Right lobe of liver (tissue), 6 donors: ENCODE data around the gene HK1. TPM values are rescaled to one million over a fixed set of nuclear protein-coding genes. Genes with fewer than 3 reads are reported as not detected.
"Not testable (repeated sequence)": the region's sequence is repeated elsewhere in the genome, so short reads cannot be mapped to it uniquely, and the experiment has no call there.

Experiments used
- ATAC-seq, 4 donors: fragments of 200-7000 bp; cut with Tn5 transposase; one replicate each; pipeline ENCODE4 v1.9.1; 2020; ENCODE audit warnings: mild to moderate bottlenecking in 4 of 4, moderate library complexity in 4 of 4
- DNase-seq, 3 donors: peaks; one replicate each; pipeline ENCODE4 v3.0.0-alpha.2; 2020
- H3K27ac ChIP-seq, 3 donors: fragments of 200-600 bp; one replicate each; pipeline ENCODE4 v1.8.0; 2022
- H3K27me3 ChIP-seq, 2 donors: fragments of 200-600 bp; one replicate each; pipeline ENCODE4 v1.8.0; 2022
- H3K36me3 ChIP-seq, 4 donors: fragments of 200-600 bp; sonication (generic) in 1 of 4; one replicate each; pipeline versions ENCODE4 v1.5.1 to v1.8.0; 2017 to 2022; ENCODE audit warnings: control low read depth in 1 of 4
- H3K4me1 ChIP-seq, 4 donors: fragments of 200-600 bp; sonication (generic) in 1 of 4; one replicate each; pipeline versions ENCODE4 v1.5.1 to v1.8.0; 2017 to 2022; ENCODE audit warnings: control low read depth in 1 of 4
- H3K4me3 ChIP-seq, 3 donors: fragments of 200-600 bp; one replicate each; pipeline ENCODE4 v1.8.0; 2022
- H3K9me3 ChIP-seq, 4 donors: fragments of 200-600 bp; sonication (generic) in 1 of 4; one replicate each; pipeline versions ENCODE4 v1.5.1 to v1.8.0; 2017 to 2022; ENCODE audit warnings: control low read depth in 1 of 4
- POLR2A ChIP-seq: fragments of 450-650 bp; IDR thresholded peaks from one replicate; pipeline ENCODE4 v1.6.1; 2017; ENCODE audit warnings: antibody characterized with exemption, mild to moderate bottlenecking
- WGBS: methylation state at CpG from one replicate; pipeline ENCODE4 v1.1.6; 2018; ENCODE audit warnings: low coverage, low lambda C conversion rate; ENCODE audit not compliant: insufficient coverage; ENCODE audit errors: missing lambda C conversion rate; 5-methylcytosine and 5-hydroxymethylcytosine counted together
- intact Hi-C, 2 donors: fragments of 100-400 bp; cut with DNase I; formaldehyde crosslinking; loops; one replicate each; pipeline versions ENCODE4 v1.11.2 to v1.14.1; 2022
- total RNA-seq, 6 experiments: library from RNA; depleted of rRNA in 2 of 6; stranded (reverse); fragments of >200 nt in 2 of 6; fragmentation: NEBNext Ultra II Directional in 3 of 6; extraction: Animal tissue kit (Norgen Biotek cat#: 25700) in 3 of 6; gene quantifications; one replicate each; pipeline versions ENCODE4 v1.1.0 to v1.2.4, GENCODE V29; 2016 to 2023
- TF ChIP-seq, protein P1 (sequence below), 4 donors: fragments of 200-600 bp in 3 of 4; fragments of 450-650 bp in 1 of 4; IDR thresholded peaks; one replicate each; pipeline versions ENCODE4 v1.5.1 to v1.8.0; 2016 to 2022; ENCODE audit warnings: antibody characterized with exemption in 4 of 4, mild to moderate bottlenecking in 2 of 4
- donor health status: DM: no; HTN: yes; CAD: no.
- donor health status: DM: no; HTN: no; CAD: no.
- donor health status: DM: no; HTN: no; CAD: no.
- donor health status: DM: no; HTN: yes; CAD: no.
- donor health status: DM: no; HTN: yes; CAD: no.

Gene HK1
- total RNA-seq, 6 experiments from 2014 or later: 4.2 to 28.0 (median 7.2) TPM

DNA sequence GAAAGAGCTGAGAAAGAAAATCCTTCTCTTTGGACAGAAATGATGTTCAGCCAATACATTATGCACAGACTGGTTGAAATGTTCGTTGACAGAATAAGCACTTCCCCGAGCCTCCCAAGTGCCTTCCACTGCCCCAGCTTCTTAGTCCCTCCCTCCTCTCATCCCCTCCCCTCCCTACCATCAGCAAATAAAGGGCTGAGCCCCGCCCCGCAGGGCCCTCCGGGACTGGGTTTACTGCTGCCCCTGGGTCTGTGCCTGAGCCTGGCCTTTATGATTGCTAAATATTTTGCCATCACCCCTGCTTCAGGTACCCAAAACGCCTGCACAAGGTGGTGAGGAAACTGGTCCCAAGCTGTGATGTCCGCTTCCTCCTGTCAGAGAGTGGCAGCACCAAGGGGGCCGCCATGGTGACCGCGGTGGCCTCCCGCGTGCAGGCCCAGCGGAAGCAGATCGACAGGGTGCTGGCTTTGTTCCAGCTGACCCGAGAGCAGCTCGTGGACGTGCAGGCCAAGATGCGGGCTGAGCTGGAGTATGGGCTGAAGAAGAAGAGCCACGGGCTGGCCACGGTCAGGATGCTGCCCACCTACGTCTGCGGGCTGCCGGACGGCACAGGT, 30.1 kb upstream of the HK1 start:
- no peaks in the 10 kb centered on the region for H3K9me3 ChIP-seq
- TF ChIP-seq POLR2A: no peak
- TF ChIP-seq, protein P1, sequence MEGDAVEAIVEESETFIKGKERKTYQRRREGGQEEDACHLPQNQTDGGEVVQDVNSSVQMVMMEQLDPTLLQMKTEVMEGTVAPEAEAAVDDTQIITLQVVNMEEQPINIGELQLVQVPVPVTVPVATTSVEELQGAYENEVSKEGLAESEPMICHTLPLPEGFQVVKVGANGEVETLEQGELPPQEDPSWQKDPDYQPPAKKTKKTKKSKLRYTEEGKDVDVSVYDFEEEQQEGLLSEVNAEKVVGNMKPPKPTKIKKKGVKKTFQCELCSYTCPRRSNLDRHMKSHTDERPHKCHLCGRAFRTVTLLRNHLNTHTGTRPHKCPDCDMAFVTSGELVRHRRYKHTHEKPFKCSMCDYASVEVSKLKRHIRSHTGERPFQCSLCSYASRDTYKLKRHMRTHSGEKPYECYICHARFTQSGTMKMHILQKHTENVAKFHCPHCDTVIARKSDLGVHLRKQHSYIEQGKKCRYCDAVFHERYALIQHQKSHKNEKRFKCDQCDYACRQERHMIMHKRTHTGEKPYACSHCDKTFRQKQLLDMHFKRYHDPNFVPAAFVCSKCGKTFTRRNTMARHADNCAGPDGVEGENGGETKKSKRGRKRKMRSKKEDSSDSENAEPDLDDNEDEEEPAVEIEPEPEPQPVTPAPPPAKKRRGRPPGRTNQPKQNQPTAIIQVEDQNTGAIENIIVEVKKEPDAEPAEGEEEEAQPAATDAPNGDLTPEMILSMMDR (IDR thresholded peaks at IDR 0.05): no peak
- no peaks in the 10 kb centered on the region for H3K4me1 ChIP-seq
- no peaks in the 10 kb centered on the region for H3K27me3 ChIP-seq
- DNase-seq: no peak
- H3K27ac ChIP-seq: no peak overlapping the region
- no peak overlapping the region for H3K4me3 ChIP-seq
- intact Hi-C loops: no loop called here
- 92% methylated on average over 9 of the region's 24 CpGs for WGBS
- ATAC-seq: no peak
- peaks cover 0 to 5% (median 0%) of the 10 kb centered on the region in 4 donors for H3K36me3 ChIP-seq

DNA sequence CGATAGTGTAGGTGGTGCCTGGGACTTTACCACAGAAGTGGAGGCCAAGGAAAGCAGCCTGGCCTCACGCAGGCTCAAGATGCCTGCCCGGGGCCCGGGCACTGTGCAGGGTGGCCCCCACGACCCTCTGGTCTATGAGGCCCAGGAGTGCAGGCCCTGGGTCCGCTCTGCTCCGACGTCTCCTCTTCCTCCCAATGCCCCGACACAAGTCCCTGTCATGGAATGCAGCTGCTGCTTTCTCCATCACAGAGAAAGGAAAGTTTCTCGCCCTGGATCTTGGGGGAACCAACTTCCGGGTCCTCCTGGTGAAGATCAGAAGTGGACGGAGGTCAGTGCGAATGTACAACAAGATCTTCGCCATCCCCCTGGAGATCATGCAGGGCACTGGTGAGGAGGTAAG, 28.3 kb upstream of the HK1 start:
- intact Hi-C loops: no loop called here
- no peak for TF ChIP-seq POLR2A
- TF ChIP-seq, protein P1 (IDR thresholded peaks at IDR 0.05): no peak
- Histone ChIP-seq H3K4me1 (no peaks in the 10 kb centered on the region), H3K36me3 (peaks cover 0 to 5% (median 0%) of the 10 kb centered on the region in 4 donors), H3K4me3 (no peak overlapping the region), H3K9me3 (no peaks in the 10 kb centered on the region), H3K27me3 (no peaks in the 10 kb centered on the region), H3K27ac (no peak overlapping the region)
- 96% methylated on average over 4 of the region's 14 CpGs for WGBS
- no peak for DNase-seq
- peak in 1 of 4 donors; percentile 38 for ATAC-seq

DNA sequence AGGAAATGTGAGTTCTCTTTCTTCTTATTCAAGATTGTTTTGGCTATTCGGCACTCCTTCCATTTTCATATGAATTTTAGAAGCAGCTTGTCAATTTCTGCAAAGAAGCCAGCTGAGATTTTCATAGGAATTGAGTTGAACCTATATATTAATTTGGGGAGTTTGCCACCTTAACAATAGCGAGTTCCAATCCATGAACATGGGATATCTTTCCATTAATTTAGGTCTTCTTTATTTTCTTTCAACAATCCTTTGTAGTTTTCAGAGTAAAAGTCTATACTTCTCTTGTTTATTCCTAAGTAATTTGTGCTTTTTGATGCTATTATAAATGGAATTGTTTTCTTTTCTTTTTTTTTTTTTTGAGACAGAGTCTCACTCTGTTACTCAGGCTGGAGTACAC, 26.9 kb upstream of the HK1 start:
- H3K4me1 ChIP-seq, H3K4me3 ChIP-seq, DNase-seq, ATAC-seq, H3K27me3 ChIP-seq, H3K9me3 ChIP-seq, H3K27ac ChIP-seq, H3K36me3 ChIP-seq, intact Hi-C loops: not testable (repeated sequence)
- 85% methylated on average over 2 of the region's 2 CpGs for WGBS

DNA sequence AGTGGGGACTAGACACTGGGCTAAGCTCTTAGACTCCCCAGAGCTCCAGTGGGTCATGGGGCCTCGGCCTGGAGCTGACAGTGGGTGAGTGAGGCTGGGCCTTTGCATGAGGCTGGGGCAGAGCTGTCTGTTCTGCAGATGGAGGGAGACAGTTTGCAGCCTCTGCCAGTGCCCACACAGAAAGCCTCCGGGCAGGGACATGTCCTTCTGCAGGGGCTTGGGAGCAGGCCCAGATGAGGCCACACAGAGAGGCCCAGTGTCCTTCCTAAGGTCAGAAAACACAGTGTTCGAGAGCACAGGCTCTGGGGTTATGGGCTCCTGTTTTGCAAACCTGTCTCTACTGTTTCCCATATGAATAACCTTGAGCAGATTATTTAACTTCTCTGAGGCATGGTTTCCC, 25.1 kb upstream of the HK1 start:
- intact Hi-C loops: no loop called here
- Histone ChIP-seq H3K27me3 (no peaks in the 10 kb centered on the region), H3K4me3 (no peak overlapping the region), H3K27ac (no peak overlapping the region), H3K9me3 (no peaks in the 10 kb centered on the region), H3K36me3 (peaks cover 0 to 5% (median 0%) of the 10 kb centered on the region in 4 donors), H3K4me1 (no peaks in the 10 kb centered on the region)
- no peak for ATAC-seq
- TF ChIP-seq POLR2A: no peak
- TF ChIP-seq, protein P1 (IDR thresholded peaks at IDR 0.05): no peak
- 92% methylated on average over 2 of the region's 3 CpGs for WGBS
- DNase-seq: no peak

- TF ChIP-seq POLR2A: no peak
- TF ChIP-seq, protein P1 (IDR thresholded peaks at IDR 0.05): no peak
- Histone ChIP-seq H3K36me3 (peaks cover 0 to 3% (median 0%) of the 10 kb centered on the region in 4 donors), H3K9me3 (no peaks in the 10 kb centered on the region), H3K27me3 (no peaks in the 10 kb centered on the region), H3K4me3 (no peak overlapping the region), H3K4me1 (no peaks in the 10 kb centered on the region), H3K27ac (no peak overlapping the region)
- intact Hi-C loops: no loop called here
- DNase-seq: no peak
- no peak for ATAC-seq
- WGBS: 44% methylated on average over 3 of the region's 7 CpGs
These were observed 23.4 kb upstream of the HK1 start for GRCh38 chr10:69254877-69255276.
